Endothelial cell of umbilical vein (primary cell): ENCODE data around the gene RPS6KA1.

Experiments used
- CTCF ChIP-seq, 2 donors: IDR thresholded peaks; 1 replicate in 1 of 2; 2 replicates in 1 of 2; pipeline ENCODE4 v1.5.1; 2011; ENCODE audit warnings: low read length in 2 of 2, mild to moderate bottlenecking in 2 of 2, moderate library complexity in 2 of 2, control low read depth in 1 of 2, inconsistent platforms in 1 of 2, low read depth in 1 of 2; ENCODE audit not compliant: insufficient read depth in 1 of 2; ENCODE audit errors: extremely low read depth in 1 of 2
- EZH2 ChIP-seq: IDR thresholded peaks from 2 replicates; pipeline ENCODE4 v1.6.1; 2012; ENCODE audit warnings: borderline replicate concordance, low read depth, mild to moderate bottlenecking, moderate library complexity, low read length, inconsistent platforms; ENCODE audit not compliant: severe bottlenecking
- FOS ChIP-seq: IDR thresholded peaks from 2 replicates; pipeline ENCODE4 v1.6.1; 2011; ENCODE audit warnings: mild to moderate bottlenecking, low read length, moderate library complexity, borderline replicate concordance; ENCODE audit not compliant: insufficient read depth
- GATA2 ChIP-seq: IDR thresholded peaks from 2 replicates; pipeline ENCODE4 v1.7.0; 2011; ENCODE audit warnings: low read depth, mild to moderate bottlenecking, moderate library complexity, mixed read lengths, low read length; ENCODE audit not compliant: insufficient read length, insufficient read depth
- JUN ChIP-seq: IDR thresholded peaks from 2 replicates; pipeline ENCODE4 v1.6.1; 2011; ENCODE audit warnings: borderline replicate concordance, low read depth; ENCODE audit not compliant: insufficient read length, insufficient read depth
- MAX ChIP-seq: IDR thresholded peaks from 2 replicates; pipeline ENCODE4 v1.6.1; 2011; ENCODE audit not compliant: insufficient read depth, insufficient read length
- MYC ChIP-seq: IDR thresholded peaks from one replicate; pipeline ENCODE4 v1.6.1; 2011; ENCODE audit warnings: mild to moderate bottlenecking, low read depth, low read length
- POLR2A ChIP-seq: IDR thresholded peaks from 2 replicates; pipeline ENCODE4 v1.6.1; 2012; ENCODE audit warnings: low read depth, mild to moderate bottlenecking, control low read depth, low read length
- POLR2AphosphoS5 ChIP-seq: IDR thresholded peaks from 2 replicates; pipeline ENCODE4 v1.6.1; 2012; ENCODE audit warnings: low read depth, mild to moderate bottlenecking, control low read depth, low read length, moderate library complexity; ENCODE audit not compliant: insufficient read depth

GRCh38 chr1:26483980-26484379 lies 45.6 kb upstream of the RPS6KA1 start:
- TF ChIP-seq POLR2A: no peak
- no peak for TF ChIP-seq CTCF (IDR thresholded peaks at IDR 0.05; ENCODE audit: extremely low read depth in 1 of 2, insufficient read depth in 1 of 2, low read depth in 1 of 2, low read length in 2 of 2)
- no peak for TF ChIP-seq POLR2AphosphoS5
- no peak for TF ChIP-seq EZH2
- TF ChIP-seq MAX: no peak
- no peak for TF ChIP-seq FOS
- TF ChIP-seq JUN: no peak
- no peak for TF ChIP-seq MYC
- no peak for TF ChIP-seq GATA2
